ENCODE data around the gene SSBP4.
"Not testable (repeated sequence)": the region's sequence is repeated elsewhere in the genome, so short reads cannot be mapped to it uniquely, and the experiment has no call there.

Gene SSBP4

GRCh38 chr19:18393836-18394235 lies 25.4 kb upstream of the SSBP4 start:
- DNase-seq (ENCODE audit: low read depth in 2 of 2): no peak

GRCh38 chr19:18396471-18397241 lies 22.5 kb upstream of the SSBP4 start:
- DNase-seq (ENCODE audit: low read depth in 2 of 2): no peak

GRCh38 chr19:18397242-18398202 lies 21.7 kb upstream of the SSBP4 start, which contains the start of gene LRRC25:
LRRC25 (minus strand) TSS chr19:18397622; CDS start chr19:18396963, 659 bp downstream.
- no peak for DNase-seq (ENCODE audit: low read depth in 2 of 2)

GRCh38 chr19:18399008-18399407 lies 20.2 kb upstream of the SSBP4 start:
- DNase-seq (ENCODE audit: low read depth in 2 of 2): no peak

GRCh38 chr19:18401580-18402112 lies 17.6 kb upstream of the SSBP4 start:
- no peak for DNase-seq (ENCODE audit: low read depth in 2 of 2)

GRCh38 chr19:18402455-18403248 lies 16.5 kb upstream of the SSBP4 start:
- DNase-seq (ENCODE audit: low read depth in 2 of 2): not testable (repeated sequence)

GRCh38 chr19:18405754-18406153 lies 13.4 kb upstream of the SSBP4 start:
- not testable (repeated sequence) for DNase-seq (ENCODE audit: low read depth in 2 of 2)

GRCh38 chr19:18406749-18407148 lies 12.4 kb upstream of the SSBP4 start:
- DNase-seq (ENCODE audit: low read depth in 2 of 2): no peak

- no peak for DNase-seq (ENCODE audit: low read depth in 2 of 2)
These were observed 11.1 kb upstream of the SSBP4 start for GRCh38 chr19:18408053-18408476.

GRCh38 chr19:18412610-18413239 lies 6.5 kb upstream of the SSBP4 start:
- no peak for DNase-seq (ENCODE audit: low read depth in 2 of 2)

GRCh38 chr19:18414504-18415177 lies 4.6 kb upstream of the SSBP4 start:
- DNase-seq (ENCODE audit: low read depth in 2 of 2): no peak

- DNase-seq (ENCODE audit: low read depth in 2 of 2): no peak
These were observed 3.9 kb upstream of the SSBP4 start for GRCh38 chr19:18415178-18415867.

GRCh38 chr19:18416778-18417249 lies 2.4 kb upstream of the SSBP4 start:
- DNase-seq (ENCODE audit: low read depth in 2 of 2): no peak

GRCh38 chr19:18417250-18418028 lies 1.8 kb upstream of the SSBP4 start:
- DNase-seq (ENCODE audit: low read depth in 2 of 2): no peak

- DNase-seq (ENCODE audit: low read depth in 2 of 2): no peak
These were observed 1.1 kb upstream of the SSBP4 start for GRCh38 chr19:18418029-18418482.

- no peak for DNase-seq (ENCODE audit: low read depth in 2 of 2)
These were observed 559 bp upstream of the SSBP4 start for GRCh38 chr19:18418483-18419194.

GRCh38 chr19:18419699-18420460 lies 682 bp downstream of the SSBP4 start:
- DNase-seq (ENCODE audit: low read depth in 2 of 2): no peak
